HG03060 (cell line): ENCODE measurements around the gene RPS3.
"Not testable (repeated sequence)": the region's sequence is repeated elsewhere in the genome, so short reads cannot be mapped to it uniquely, and the experiment has no call there.

Source experiments
- ATAC-seq: cut with Tn5 transposase; IDR thresholded peaks from one replicate; pipeline ENCODE4 v1.9.1; 2021; ENCODE audit warnings: low read depth, moderate number of reproducible peaks; ENCODE audit not compliant: unreplicated experiment

The RPS3 gene

GRCh38 chr11:75399344-75400145 is at the start of gene RPS3:
RPS3 (plus strand) TSS chr11:75399518; CDS start chr11:75399548, 30 bp downstream.
- ATAC-seq: peak; percentile 83

- ATAC-seq: no peak
These were observed 49.7 kb upstream of the RPS3 start for GRCh38 chr11:75349521-75350116.

GRCh38 chr11:75350122-75350742 is 49.1 kb upstream of the RPS3 start:
- ATAC-seq: no peak

- no peak for ATAC-seq
These were observed 48.4 kb upstream of the RPS3 start for GRCh38 chr11:75350743-75351540.

- ATAC-seq: no peak
These were observed 47.9 kb upstream of the RPS3 start, which contains the start of gene ARRB1 for GRCh38 chr11:75351541-75351790. ARRB1 (minus strand) TSS chr11:75351661; CDS start chr11:75351607, 54 bp downstream.

- no peak for ATAC-seq
These were observed 47.3 kb upstream of the RPS3 start for GRCh38 chr11:75351791-75352587.

GRCh38 chr11:75352588-75353206 is 46.6 kb upstream of the RPS3 start:
- ATAC-seq: no peak

- ATAC-seq: no peak
These were observed 44.3 kb upstream of the RPS3 start for GRCh38 chr11:75355051-75355450.

- ATAC-seq: no peak
These were observed 42.7 kb upstream of the RPS3 start for GRCh38 chr11:75356613-75357012.

- not testable (repeated sequence) for ATAC-seq
These were observed 37.0 kb upstream of the RPS3 start for GRCh38 chr11:75362285-75362684.

- ATAC-seq: no peak
These were observed 33.6 kb upstream of the RPS3 start for GRCh38 chr11:75365711-75366181.

GRCh38 chr11:75366826-75367225 is 32.5 kb upstream of the RPS3 start:
- ATAC-seq: not testable (repeated sequence)

- no peak for ATAC-seq
These were observed 29.6 kb upstream of the RPS3 start for GRCh38 chr11:75369560-75370255.

- no peak for ATAC-seq
These were observed 27.1 kb upstream of the RPS3 start for GRCh38 chr11:75371949-75372876.

GRCh38 chr11:75373201-75373600 is 26.1 kb upstream of the RPS3 start:
- ATAC-seq: no peak

GRCh38 chr11:75374646-75375045 is 24.7 kb upstream of the RPS3 start:
- no peak for ATAC-seq

- no peak for ATAC-seq
These were observed 23.7 kb upstream of the RPS3 start for GRCh38 chr11:75375626-75376025.

- ATAC-seq: no peak
These were observed 23.1 kb upstream of the RPS3 start for GRCh38 chr11:75376175-75376574.
